PC-3 (cell line): ENCODE results near the gene CREB3L4.

Source experiments
- EZH2 ChIP-seq: fragments of 300-600 bp; sonication (generic); IDR thresholded peaks from one replicate; pipeline ENCODE4 v1.6.1; 2017; ENCODE audit warnings: antibody characterized with exemption, mild to moderate bottlenecking, low read length; ENCODE audit not compliant: unreplicated experiment
- TF ChIP-seq, protein P1 (sequence below): fragments of 300-600 bp; sonication (generic); conservative IDR thresholded peaks from 2 replicates; pipeline ENCODE4 v1.5.1; 2017; ENCODE audit warnings: antibody characterized with exemption, low read depth, mild to moderate bottlenecking, low read length

DNA sequence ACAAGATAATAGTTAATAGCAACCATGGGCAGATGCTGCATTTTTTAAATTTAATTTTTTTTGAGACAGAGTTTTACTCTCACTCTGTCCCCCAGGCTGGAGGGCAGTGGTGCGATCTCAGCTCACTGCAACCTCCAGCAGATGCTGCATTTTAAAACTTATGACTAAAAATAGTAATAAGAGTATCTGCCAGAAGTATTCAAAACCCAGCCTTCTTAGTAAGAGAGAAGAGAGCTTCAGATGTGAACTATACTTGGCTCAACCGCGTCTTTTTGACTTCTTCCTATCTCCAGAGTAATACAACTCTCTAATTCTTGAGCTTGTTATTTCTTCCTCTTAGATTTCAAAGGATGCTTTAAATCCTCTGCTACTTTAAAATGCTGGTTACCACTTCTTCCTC is 27.5 kb downstream of the CREB3L4 start:
- TF ChIP-seq, protein P1, sequence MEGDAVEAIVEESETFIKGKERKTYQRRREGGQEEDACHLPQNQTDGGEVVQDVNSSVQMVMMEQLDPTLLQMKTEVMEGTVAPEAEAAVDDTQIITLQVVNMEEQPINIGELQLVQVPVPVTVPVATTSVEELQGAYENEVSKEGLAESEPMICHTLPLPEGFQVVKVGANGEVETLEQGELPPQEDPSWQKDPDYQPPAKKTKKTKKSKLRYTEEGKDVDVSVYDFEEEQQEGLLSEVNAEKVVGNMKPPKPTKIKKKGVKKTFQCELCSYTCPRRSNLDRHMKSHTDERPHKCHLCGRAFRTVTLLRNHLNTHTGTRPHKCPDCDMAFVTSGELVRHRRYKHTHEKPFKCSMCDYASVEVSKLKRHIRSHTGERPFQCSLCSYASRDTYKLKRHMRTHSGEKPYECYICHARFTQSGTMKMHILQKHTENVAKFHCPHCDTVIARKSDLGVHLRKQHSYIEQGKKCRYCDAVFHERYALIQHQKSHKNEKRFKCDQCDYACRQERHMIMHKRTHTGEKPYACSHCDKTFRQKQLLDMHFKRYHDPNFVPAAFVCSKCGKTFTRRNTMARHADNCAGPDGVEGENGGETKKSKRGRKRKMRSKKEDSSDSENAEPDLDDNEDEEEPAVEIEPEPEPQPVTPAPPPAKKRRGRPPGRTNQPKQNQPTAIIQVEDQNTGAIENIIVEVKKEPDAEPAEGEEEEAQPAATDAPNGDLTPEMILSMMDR = no peak
- TF ChIP-seq EZH2 = no peak
